ENCODE results near the gene SLC5A2. TPM values are rescaled to one million over a fixed set of nuclear protein-coding genes. Genes with fewer than 3 reads are reported as not detected.

SLC5A2 gene
- total and polyA plus RNA-seq, 2 of the 13 experiments (the other 11 are each of a cell fraction or from before 2014, with no cell fraction given), result 0.24 to 0.97 TPM

- TF ChIP-seq ZBTB46 (CRISPR knock-in tag; IDR thresholded peaks at IDR 0.05; ENCODE audit: borderline replicate concordance), result peak; percentile 62; the same call in 1 of the 2 replicates
- TF ChIP-seq, protein P1, sequence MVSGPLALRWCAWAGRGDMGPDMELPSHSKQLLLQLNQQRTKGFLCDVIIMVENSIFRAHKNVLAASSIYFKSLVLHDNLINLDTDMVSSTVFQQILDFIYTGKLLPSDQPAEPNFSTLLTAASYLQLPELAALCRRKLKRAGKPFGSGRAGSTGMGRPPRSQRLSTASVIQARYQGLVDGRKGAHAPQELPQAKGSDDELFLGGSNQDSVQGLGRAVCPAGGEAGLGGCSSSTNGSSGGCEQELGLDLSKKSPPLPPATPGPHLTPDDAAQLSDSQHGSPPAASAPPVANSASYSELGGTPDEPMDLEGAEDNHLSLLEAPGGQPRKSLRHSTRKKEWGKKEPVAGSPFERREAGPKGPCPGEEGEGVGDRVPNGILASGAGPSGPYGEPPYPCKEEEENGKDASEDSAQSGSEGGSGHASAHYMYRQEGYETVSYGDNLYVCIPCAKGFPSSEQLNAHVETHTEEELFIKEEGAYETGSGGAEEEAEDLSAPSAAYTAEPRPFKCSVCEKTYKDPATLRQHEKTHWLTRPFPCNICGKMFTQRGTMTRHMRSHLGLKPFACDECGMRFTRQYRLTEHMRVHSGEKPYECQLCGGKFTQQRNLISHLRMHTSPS (CRISPR knock-in tag; IDR thresholded peaks at IDR 0.05; ENCODE audit: low read depth), result peak; percentile 52; the same call in 1 of the 2 replicates
- no peak; the same call in 1 of the 2 replicates for TF ChIP-seq ZBTB26 (CRISPR knock-in tag; IDR thresholded peaks at IDR 0.05; ENCODE audit: borderline replicate concordance)
- no peak for TF ChIP-seq ZNF512B (CRISPR knock-in tag; IDR thresholded peaks at IDR 0.05; ENCODE audit: borderline replicate concordance)
- peak; percentile 72; the same call in 1 of the 2 replicates for TF ChIP-seq ZFP37 (CRISPR knock-in tag; IDR thresholded peaks at IDR 0.05; ENCODE audit: borderline replicate concordance)
- peak; percentile 62 for TF ChIP-seq ZNF605 (CRISPR knock-in tag; IDR thresholded peaks at IDR 0.05)
- TF ChIP-seq GLI4 (CRISPR knock-in tag; IDR thresholded peaks at IDR 0.05; ENCODE audit: borderline replicate concordance), result peak; percentile 80; the same call in 1 of the 2 replicates
- TF ChIP-seq SP5 (CRISPR knock-in tag; IDR thresholded peaks at IDR 0.05; ENCODE audit: borderline replicate concordance, low read depth), result peak; percentile 83
- TF ChIP-seq SKIL (CRISPR knock-in tag; IDR thresholded peaks at IDR 0.05; ENCODE audit: borderline replicate concordance), result no peak
- TF ChIP-seq THYN1 (CRISPR knock-in tag; IDR thresholded peaks at IDR 0.05; ENCODE audit: borderline replicate concordance, low read depth), result no peak
- TF ChIP-seq KLF16 (CRISPR knock-in tag; IDR thresholded peaks at IDR 0.05), result peak in 1 of 2 experiments; percentile 51; a peak in 1 of 4 replicates
- no peak; the same call in none of the 2 replicates for TF ChIP-seq ZHX1 (CRISPR knock-in tag; IDR thresholded peaks at IDR 0.05; ENCODE audit: low read depth)
These were observed 1.7 kb downstream of the SLC5A2 start (continued) for GRCh38 chr16:31484491-31485171.
